Activated T-cell treated with anti-CD3 and anti-CD28 coated beads, Interleukin-2, amount 50 U/mL, for 24 hours (primary cell): ENCODE results near the gene GRK2.
A peak's percentile ranks its signal among the peaks of the same experiment; 100 is the strongest.

Experiments
- DNase-seq: peaks from one replicate; pipeline ENCODE4 v3.0.0-alpha.2; 2020
- H3K27ac Mint-ChIP-seq: 2 replicates; pipeline ENCODE4 v1.8.0; 2020; ENCODE audit warnings: mild to moderate bottlenecking, mixed read lengths
- H3K27me3 Mint-ChIP-seq: 2 replicates; pipeline ENCODE4 v1.8.0; 2020; ENCODE audit warnings: mixed read lengths
- H3K36me3 Mint-ChIP-seq: 2 replicates; pipeline ENCODE4 v1.8.0; 2020; ENCODE audit warnings: low read depth, mixed read lengths
- H3K4me1 Mint-ChIP-seq: 2 replicates; pipeline ENCODE4 v1.8.0; 2020; ENCODE audit warnings: low read depth, mixed read lengths
- H3K4me3 Mint-ChIP-seq: 2 replicates; pipeline ENCODE4 v1.8.0; 2020; ENCODE audit warnings: mild to moderate bottlenecking, moderate library complexity, mixed read lengths
- H3K9me3 Mint-ChIP-seq: 2 replicates; pipeline ENCODE4 v1.8.0; 2020; ENCODE audit warnings: mixed read lengths

GRK2 gene

GRCh38 chr11:67280788-67281551 lies 14.7 kb downstream of the GRK2 start:
- Mint-ChIP-seq H3K4me1 (peaks cover 61% of the 10 kb centered on the region), H3K4me3 (no peak overlapping the region), H3K36me3 (peaks cover 97% of the 10 kb centered on the region), H3K9me3 (no peaks in the 10 kb centered on the region), H3K27me3 (no peaks in the 10 kb centered on the region), H3K27ac (peak overlapping the region; percentile 89)
- DNase-seq = no peak

DNA sequence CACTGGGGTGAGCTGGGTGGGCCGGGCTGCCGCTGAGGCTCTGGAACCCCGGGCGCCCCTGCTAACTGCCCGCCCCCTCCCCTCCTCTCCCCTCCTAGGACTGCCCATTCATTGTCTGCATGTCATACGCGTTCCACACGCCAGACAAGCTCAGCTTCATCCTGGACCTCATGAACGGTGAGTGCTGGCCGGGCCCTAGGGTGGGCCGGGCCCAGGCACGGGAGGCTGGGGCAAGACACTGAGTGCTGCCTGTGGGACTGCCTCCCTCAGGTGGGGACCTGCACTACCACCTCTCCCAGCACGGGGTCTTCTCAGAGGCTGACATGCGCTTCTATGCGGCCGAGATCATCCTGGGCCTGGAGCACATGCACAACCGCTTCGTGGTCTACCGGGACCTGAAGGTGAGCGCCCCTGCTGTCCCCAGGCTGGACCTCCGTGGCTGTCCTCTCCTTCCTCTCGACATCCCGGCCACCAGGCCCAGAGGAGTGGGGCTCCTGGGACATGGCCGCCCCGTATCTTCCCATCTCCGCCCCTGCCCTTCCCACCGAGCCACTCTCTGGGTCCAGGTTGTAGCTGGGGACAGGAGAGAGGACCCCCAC lies 15.4 kb downstream of the GRK2 start:
- no peak overlapping the region for H3K4me3 Mint-ChIP-seq
- DNase-seq = no peak

DNA sequence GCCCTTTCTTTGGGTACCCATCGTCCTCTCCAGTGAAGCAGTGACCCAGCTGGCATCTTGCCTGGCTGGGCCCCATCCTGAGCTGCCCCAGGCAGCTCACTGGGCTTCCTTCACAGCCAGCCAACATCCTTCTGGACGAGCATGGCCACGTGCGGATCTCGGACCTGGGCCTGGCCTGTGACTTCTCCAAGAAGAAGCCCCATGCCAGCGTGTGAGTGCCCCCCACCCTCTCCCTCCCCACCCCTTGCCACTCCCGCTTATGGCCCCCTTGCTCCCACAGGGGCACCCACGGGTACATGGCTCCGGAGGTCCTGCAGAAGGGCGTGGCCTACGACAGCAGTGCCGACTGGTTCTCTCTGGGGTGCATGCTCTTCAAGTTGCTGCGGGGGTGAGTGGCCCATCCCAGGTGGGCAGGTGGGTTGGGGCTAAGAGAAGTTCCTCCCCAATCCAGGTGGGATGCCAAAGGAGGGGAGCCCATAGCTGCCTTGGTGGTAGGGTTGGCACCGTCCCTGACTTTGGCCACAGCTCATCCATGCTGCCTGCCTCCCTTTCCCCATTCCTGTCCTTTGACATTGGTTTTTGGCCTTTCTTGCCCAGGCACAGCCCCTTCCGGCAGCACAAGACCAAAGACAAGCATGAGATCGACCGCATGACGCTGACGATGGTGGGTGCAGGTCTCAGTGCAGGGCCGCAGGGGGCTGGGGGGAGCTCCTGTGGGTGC lies 16.0 kb downstream of the GRK2 start:
- Mint-ChIP-seq H3K36me3 (peaks cover 95% of the 10 kb centered on the region), H3K27ac (peak overlapping the region; percentile 82), H3K9me3 (no peaks in the 10 kb centered on the region), H3K27me3 (no peaks in the 10 kb centered on the region), H3K4me3 (no peak overlapping the region), H3K4me1 (peaks cover 59% of the 10 kb centered on the region)
- no peak for DNase-seq

More for the DNA sequence above, 15.4 kb downstream of the GRK2 start:
- Mint-ChIP-seq H3K9me3 (no peaks in the 10 kb centered on the region), H3K27ac (peak overlapping the region; percentile 75), H3K36me3 (peaks cover 95% of the 10 kb centered on the region), H3K27me3 (no peaks in the 10 kb centered on the region), H3K4me1 (peaks cover 59% of the 10 kb centered on the region)

DNA sequence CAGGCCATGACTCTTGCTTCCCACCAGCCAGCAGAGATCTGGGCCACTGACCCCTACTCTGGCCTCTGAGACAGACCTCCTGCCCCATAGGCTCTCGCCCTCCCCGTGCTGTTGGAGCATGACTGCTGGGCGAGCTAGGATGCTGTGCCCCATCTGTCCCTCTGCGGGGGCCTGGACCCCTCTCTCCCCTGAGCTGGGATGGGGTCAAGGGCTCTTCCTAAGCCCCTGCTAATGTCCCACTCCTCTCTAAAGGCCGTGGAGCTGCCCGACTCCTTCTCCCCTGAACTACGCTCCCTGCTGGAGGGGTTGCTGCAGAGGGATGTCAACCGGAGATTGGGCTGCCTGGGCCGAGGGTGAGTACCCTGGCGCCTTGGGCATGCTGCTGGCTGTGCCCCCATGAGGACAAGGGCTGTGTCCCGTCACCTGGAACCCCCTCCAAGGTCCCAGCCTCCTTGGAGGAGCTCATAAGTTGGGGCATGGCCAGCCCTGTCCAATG lies 16.7 kb downstream of the GRK2 start:
- no peak for DNase-seq
- no peaks in the 10 kb centered on the region for H3K27me3 Mint-ChIP-seq
- peak overlapping the region; percentile 82 for H3K27ac Mint-ChIP-seq
- no peak overlapping the region for H3K4me3 Mint-ChIP-seq
- no peaks in the 10 kb centered on the region for H3K9me3 Mint-ChIP-seq
- peaks cover 59% of the 10 kb centered on the region for H3K4me1 Mint-ChIP-seq
- H3K36me3 Mint-ChIP-seq = peaks cover 96% of the 10 kb centered on the region

DNA sequence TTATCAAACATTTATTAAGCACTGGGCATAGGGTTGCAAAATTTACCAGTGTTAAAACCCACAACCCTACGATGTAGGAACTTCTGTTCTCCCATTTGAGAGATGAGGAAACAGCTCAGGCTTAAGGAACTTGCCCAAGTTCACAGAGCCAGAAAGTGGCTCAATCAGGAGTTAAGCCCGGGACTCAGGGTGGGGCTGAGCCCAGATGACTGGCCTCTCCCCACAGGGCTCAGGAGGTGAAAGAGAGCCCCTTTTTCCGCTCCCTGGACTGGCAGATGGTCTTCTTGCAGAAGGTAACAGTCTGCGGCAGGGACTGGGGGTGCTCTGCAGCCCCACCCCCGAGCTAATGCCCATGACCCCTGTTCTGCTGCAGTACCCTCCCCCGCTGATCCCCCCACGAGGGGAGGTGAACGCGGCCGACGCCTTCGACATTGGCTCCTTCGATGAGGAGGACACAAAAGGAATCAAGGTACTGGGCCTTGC lies 17.2 kb downstream of the GRK2 start:
- Mint-ChIP-seq H3K27me3 (no peaks in the 10 kb centered on the region), H3K27ac (peak overlapping the region; percentile 82), H3K9me3 (no peaks in the 10 kb centered on the region), H3K36me3 (peaks cover 93% of the 10 kb centered on the region), H3K4me1 (peaks cover 57% of the 10 kb centered on the region), H3K4me3 (no peak overlapping the region)
- no peak for DNase-seq

DNA sequence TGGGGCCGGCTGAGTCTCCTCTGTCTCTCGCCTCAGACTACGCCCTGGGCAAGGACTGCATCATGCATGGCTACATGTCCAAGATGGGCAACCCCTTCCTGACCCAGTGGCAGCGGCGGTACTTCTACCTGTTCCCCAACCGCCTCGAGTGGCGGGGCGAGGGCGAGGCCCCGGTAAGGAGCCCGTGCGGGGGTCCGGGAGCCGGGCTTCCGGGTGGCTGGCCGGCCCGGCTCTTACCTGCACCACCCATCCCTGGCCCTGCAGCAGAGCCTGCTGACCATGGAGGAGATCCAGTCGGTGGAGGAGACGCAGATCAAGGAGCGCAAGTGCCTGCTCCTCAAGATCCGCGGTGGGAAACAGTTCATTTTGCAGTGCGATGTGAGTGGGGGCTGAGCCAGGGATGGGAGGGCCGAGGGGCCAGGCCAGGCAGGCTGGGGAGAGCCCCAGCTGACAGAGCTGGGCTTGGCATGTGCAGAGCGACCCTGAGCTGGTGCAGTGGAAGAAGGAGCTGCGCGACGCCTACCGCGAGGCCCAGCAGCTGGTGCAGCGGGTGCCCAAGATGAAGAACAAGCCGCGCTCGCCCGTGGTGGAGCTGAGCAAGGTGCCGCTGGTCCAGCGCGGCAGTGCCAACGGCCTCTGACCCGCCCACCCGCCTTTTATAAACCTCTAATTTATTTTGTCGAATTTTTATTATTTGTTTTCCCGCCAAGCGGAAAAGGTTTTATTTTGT lies 18.7 kb downstream of the GRK2 start:
- H3K27ac Mint-ChIP-seq = peak overlapping the region; percentile 76
- peaks cover 84% of the 10 kb centered on the region for H3K36me3 Mint-ChIP-seq
- H3K4me1 Mint-ChIP-seq = peaks cover 48% of the 10 kb centered on the region
- no peaks in the 10 kb centered on the region for H3K9me3 Mint-ChIP-seq
- no peaks in the 10 kb centered on the region for H3K27me3 Mint-ChIP-seq
- no peak for DNase-seq
- H3K4me3 Mint-ChIP-seq = no peak overlapping the region

DNA sequence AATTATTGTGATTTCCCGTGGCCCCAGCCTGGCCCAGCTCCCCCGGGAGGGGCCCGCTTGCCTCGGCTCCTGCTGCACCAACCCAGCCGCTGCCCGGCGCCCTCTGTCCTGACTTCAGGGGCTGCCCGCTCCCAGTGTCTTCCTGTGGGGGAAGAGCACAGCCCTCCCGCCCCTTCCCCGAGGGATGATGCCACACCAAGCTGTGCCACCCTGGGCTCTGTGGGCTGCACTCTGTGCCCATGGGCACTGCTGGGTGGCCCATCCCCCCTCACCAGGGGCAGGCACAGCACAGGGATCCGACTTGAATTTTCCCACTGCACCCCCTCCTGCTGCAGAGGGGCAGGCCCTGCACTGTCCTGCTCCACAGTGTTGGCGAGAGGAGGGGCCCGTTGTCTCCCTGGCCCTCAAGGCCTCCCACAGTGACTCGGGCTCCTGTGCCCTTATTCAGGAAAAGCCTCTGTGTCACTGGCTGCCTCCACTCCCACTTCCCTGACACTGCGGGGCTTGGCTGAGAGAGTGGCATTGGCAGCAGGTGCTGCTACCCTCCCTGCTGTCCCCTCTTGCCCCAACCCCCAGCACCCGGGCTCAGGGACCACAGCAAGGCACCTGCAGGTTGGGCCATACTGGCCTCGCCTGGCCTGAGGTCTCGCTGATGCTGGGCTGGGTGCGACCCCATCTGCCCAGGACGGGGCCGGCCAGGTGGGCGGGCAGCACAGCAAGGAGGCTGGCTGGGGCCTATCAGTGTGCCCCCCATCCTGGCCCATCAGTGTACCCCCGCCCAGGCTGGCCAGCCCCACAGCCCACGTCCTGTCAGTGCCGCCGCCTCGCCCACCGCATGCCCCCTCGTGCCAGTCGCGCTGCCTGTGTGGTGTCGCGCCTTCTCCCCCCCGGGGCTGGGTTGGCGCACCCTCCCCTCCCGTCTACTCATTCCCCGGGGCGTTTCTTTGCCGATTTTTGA lies 19.5 kb downstream of the GRK2 start:
- Mint-ChIP-seq H3K9me3 (no peaks in the 10 kb centered on the region), H3K27me3 (no peaks in the 10 kb centered on the region), H3K36me3 (peaks cover 84% of the 10 kb centered on the region), H3K4me3 (no peak overlapping the region), H3K4me1 (peaks cover 52% of the 10 kb centered on the region), H3K27ac (peak overlapping the region; percentile 97)
- DNase-seq = no peak

DNA sequence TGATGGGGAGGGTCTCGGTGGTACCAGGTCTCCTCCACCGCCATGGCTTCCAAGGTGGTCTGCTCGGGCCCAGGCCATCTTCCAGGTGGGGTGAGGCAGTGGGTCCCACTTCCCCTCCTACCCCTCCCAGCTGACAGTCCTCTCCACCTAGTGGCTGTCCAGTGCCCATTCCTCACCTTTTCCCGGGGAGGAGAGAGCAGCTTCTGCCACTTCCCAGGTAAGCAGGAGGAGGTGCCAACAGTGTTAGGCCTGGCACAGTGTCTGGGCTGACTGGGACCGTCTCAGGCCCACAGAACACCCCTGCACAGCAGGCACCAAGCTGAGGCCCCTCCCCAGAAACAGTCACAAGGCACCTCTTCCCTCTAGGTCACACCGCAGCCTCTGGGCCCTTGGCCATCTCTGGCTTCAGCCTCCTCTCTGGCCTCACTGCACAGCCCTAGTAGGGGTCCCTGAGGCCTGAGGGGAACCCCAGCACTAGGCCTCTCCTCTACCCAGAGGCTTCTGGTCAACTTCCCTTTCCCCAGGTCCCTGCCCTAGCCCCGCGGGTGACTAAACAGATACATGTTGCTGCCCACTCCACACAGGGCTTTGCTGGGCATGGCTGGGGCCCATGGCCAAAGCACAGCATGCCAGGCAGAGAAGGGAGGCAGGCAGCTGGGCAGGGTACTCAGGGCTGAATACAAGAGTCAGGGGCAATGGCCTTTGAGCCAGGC lies 20.5 kb downstream of the GRK2 start:
- H3K27me3 Mint-ChIP-seq = no peaks in the 10 kb centered on the region
- DNase-seq = peak; percentile 61
- peaks cover 84% of the 10 kb centered on the region for H3K36me3 Mint-ChIP-seq
- H3K4me1 Mint-ChIP-seq = peaks cover 59% of the 10 kb centered on the region
- H3K27ac Mint-ChIP-seq = peak overlapping the region; percentile 97
- H3K9me3 Mint-ChIP-seq = no peaks in the 10 kb centered on the region
- peak overlapping the region; percentile 81 for H3K4me3 Mint-ChIP-seq

DNA sequence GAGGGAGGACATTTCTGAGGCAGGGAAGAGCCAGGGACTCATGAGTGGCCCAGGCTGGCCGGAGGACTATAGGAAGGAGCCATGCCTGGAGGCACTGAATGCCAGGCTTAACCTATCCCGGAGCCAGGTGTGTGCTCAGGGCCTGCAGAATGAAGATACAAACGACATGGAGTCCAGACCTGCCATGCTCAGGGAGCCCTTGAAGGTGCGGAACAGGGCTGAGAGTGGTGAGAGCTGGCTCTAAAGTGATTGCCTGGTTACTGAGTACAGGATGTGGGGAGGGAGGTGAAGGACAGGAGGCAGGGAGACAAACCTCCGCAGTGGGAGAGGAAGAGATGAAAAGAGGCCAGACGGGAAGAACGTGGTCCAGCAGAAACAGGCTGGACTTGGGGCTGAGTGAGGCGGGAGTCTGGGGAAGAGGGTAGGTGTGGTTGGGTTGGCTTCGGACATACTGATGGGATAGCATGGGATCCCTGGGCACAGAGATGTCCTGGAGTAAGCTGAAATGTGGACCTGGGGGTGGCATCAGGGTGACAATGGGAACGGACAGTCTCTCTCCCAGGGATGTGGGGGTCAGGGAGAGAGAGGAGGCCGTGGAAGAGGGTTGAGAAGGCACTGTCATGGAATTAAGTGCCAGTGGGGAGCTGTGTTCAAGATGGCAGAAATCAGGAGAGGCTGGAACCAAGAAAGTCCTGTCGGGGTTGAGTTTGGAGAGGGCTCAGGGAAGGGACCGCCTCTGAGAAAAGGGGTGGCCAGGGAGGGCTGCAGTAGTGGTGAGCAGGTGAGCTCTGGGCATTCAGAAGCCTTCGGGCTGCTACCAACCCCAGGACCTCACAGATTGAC lies 21.3 kb downstream of the GRK2 start:
- DNase-seq = peak; percentile 60
- no peaks in the 10 kb centered on the region for H3K27me3 Mint-ChIP-seq

GRCh38 chr11:67288198-67288451 lies 21.9 kb downstream of the GRK2 start:
- no peaks in the 10 kb centered on the region for H3K27me3 Mint-ChIP-seq
- peak overlapping the region; percentile 81 for H3K4me3 Mint-ChIP-seq
- peak overlapping the region; percentile 97 for H3K27ac Mint-ChIP-seq
- no peaks in the 10 kb centered on the region for H3K9me3 Mint-ChIP-seq
- H3K36me3 Mint-ChIP-seq = peaks cover 85% of the 10 kb centered on the region
- no peak for DNase-seq
- H3K4me1 Mint-ChIP-seq = peaks cover 68% of the 10 kb centered on the region

More for the DNA sequence above, 21.3 kb downstream of the GRK2 start:
- H3K36me3 Mint-ChIP-seq = peaks cover 85% of the 10 kb centered on the region
- H3K27ac Mint-ChIP-seq = peak overlapping the region; percentile 97
- no peaks in the 10 kb centered on the region for H3K9me3 Mint-ChIP-seq
- peak overlapping the region; percentile 81 for H3K4me3 Mint-ChIP-seq
- peaks cover 63% of the 10 kb centered on the region for H3K4me1 Mint-ChIP-seq

DNA sequence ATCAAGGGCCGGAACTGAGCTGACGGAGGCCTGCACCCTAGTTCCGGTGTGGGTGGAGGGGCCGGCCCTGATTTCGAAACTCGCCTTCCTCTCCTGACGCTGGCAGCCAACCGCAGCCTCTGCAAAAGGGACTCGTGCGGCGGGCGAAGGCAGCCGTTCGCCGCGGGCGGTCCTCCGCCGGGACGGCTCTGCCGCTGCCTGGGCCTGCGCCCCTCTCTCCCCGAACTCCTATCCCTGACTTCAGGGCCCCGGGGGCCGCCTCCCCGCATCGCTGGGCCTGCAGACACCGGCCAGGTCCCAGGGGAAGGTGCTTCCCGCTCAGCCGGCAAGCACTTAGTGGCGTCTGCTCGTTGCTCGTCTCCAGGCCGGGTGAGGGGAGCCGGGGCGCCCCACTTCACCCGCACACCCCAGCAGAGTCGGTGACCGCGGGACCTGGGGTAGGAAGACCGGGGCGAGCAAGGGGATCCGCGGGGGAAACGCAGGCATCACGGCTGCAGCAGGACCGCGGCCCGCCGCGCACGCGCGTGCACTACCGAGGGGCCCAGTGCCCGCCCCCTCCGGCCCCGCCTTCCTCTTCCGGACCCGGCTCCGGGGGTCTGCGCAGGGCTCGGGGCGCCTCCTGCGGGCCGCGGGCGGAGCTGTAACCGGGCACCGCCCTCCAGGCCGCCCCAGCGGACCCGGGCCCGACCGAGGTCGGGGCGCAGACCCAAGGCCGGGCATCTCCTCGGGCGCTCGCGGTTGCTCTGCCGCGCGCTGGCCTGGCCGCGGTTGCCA lies 22.4 kb downstream of the GRK2 start:
- Mint-ChIP-seq H3K9me3 (no peaks in the 10 kb centered on the region), H3K36me3 (peaks cover 82% of the 10 kb centered on the region), H3K4me1 (peaks cover 71% of the 10 kb centered on the region), H3K27me3 (no peaks in the 10 kb centered on the region), H3K27ac (peak overlapping the region; percentile 97), H3K4me3 (peak overlapping the region; percentile 81)
- peak; percentile 94 for DNase-seq

GRCh38 chr11:67289226-67289650 lies 23.0 kb downstream of the GRK2 start, which contains the start of gene ANKRD13D:
TSS of gene ANKRD13D (plus strand) at chr11:67289303. CDS start at chr11:67289461, 158 bp downstream.
- DNase-seq = no peak
- no peaks in the 10 kb centered on the region for H3K27me3 Mint-ChIP-seq
- peaks cover 82% of the 10 kb centered on the region for H3K36me3 Mint-ChIP-seq
- peak within 1 kb of the TSS; percentile 97 for H3K27ac Mint-ChIP-seq
- peaks cover 72% of the 10 kb centered on the region for H3K4me1 Mint-ChIP-seq
- H3K9me3 Mint-ChIP-seq = no peaks in the 10 kb centered on the region
- peak within 1 kb of the TSS; percentile 94 for H3K4me3 Mint-ChIP-seq
